Measurements from ENCODE around the gene ARHGEF26.
A peak's percentile ranks its signal among the peaks of the same experiment; 100 is the strongest.

Gene ARHGEF26

GRCh38 chr3:154275965-154276364, 154.8 kb downstream of the ARHGEF26 start:
- no peak for DNase-seq

GRCh38 chr3:154280161-154280560, 159.0 kb downstream of the ARHGEF26 start:
- no peak for DNase-seq

GRCh38 chr3:154285221-154285620, 164.0 kb downstream of the ARHGEF26 start:
- DNase-seq: no peak

GRCh38 chr3:154290187-154290586, 169.0 kb downstream of the ARHGEF26 start:
- no peak for DNase-seq

- no peak for DNase-seq
These were observed 172.8 kb downstream of the ARHGEF26 start for GRCh38 chr3:154294016-154294415.

- no peak for DNase-seq
These were observed 180.4 kb downstream of the ARHGEF26 start for GRCh38 chr3:154301561-154301960.

GRCh38 chr3:154304116-154304786, 183.1 kb downstream of the ARHGEF26 start:
- DNase-seq: no peak

DNA sequence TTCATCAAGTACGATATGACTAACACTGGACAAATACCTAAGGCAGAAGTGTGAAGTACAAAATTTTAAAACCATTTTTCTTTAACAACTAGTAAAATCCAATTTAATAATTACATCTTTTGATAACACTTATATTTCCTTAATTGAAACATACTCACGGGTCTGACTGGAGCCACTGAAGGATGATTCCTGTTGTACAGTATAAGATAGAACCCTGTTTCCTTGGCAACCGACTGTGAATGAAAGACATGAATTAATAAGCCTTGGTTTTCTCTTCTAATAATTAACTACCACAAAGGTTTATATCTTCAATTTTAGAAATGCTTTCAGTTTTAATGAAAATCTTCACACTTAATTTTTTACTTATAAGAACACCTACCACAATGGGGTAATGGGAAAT, 183.7 kb downstream of the ARHGEF26 start:
- DNase-seq: no peak

DNA sequence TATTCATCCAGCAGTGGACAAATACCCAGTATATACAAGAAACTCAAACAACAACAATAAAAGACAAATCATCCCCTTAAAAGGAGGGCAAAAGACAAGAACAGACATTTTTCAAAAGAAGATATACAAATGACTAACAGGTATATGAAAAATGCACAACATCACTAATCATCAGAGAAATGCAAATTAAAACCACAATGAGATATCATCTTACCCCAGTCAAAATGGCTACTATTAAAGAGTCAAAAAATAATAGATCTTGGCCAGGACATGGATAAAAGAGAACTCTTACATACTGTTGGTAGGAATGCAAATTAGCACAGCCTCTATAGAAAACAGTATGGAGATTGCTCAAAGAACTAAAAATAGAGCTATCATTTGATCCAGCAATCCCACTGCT, 186.2 kb downstream of the ARHGEF26 start:
- DNase-seq: peak; percentile 41

Measured in NCI-H526 treated with DMSO at 0.1 percent for 48 hours (cell line).